H1 (cell line): ENCODE results near the gene GNB1L. TPM values are rescaled to one million over a fixed set of nuclear protein-coding genes. Genes with fewer than 3 reads are reported as not detected.

ENCODE experiments used
- CEBPB ChIP-seq: IDR thresholded peaks from 2 replicates; pipeline ENCODE4 v1.6.1; 2012; ENCODE audit warnings: low read depth, low read length
- TCF12 ChIP-seq: IDR thresholded peaks from 2 replicates; pipeline ENCODE4 v1.6.1; 2011; ENCODE audit warnings: low read depth, mild to moderate bottlenecking, low read length
- polyA plus RNA-seq, 7 experiments: library from polyadenylated mRNA; depleted of rRNA in 3 of 7; stranded (reverse) in 5 of 7; unstranded in 2 of 7; fragments of >200 nt in 5 of 7; fragments of 200-250 nt in 2 of 7; gene quantifications; 1 replicate in 5 of 7; 2 replicates in 1 of 7; 4 replicates in 1 of 7; pipeline versions ENCODE4 v1.2.1 to v1.2.3, GENCODE V29; 2011 to 2013; ENCODE audit warnings: missing spikeins in 2 of 7, mixed read lengths in 2 of 7
- total RNA-seq: library from RNA; stranded (reverse); fragmentation: NEBNext Ultra II Directional; extraction: Animal tissue kit (Norgen Biotek cat#: 25700); gene quantifications from 2 replicates; pipeline ENCODE4 v1.2.1, GENCODE V29; 2021
- TF ChIP-seq, protein P1 (sequence below): fragments of 300-600 bp; sonication (generic); IDR thresholded peaks from 2 replicates; pipeline ENCODE4 v1.7.1; 2012; ENCODE audit warnings: low read length, moderate library complexity, mild to moderate bottlenecking, inconsistent platforms; ENCODE audit not compliant: insufficient replicate concordance

Gene GNB1L
- total and polyA plus RNA-seq, 2 of the 8 experiments (the other 6 are each of a cell fraction or from before 2014, with no cell fraction given): 14.0 to 15.6 TPM

DNA sequence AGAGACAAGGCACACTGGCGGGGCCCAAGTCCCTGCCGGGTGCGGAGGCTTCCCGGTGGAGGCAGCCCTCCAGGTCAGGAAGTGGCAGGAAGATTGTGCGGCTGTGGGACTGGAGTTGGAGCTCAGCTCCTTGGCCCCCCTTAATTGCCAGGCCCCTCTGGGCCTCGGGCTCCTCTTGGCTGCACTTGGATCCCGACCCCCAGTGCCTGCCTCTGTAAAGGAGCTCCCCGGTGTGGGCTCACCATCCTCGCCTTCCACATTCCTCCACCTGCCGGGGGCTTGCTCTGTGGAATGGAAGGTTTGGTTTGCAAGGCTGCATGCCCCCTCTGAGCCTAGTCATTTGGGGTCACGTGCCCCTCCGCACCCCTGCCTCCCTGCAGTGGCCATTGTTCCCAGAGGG, 48.8 kb upstream of the GNB1L start (continued):
- TF ChIP-seq, protein P1, sequence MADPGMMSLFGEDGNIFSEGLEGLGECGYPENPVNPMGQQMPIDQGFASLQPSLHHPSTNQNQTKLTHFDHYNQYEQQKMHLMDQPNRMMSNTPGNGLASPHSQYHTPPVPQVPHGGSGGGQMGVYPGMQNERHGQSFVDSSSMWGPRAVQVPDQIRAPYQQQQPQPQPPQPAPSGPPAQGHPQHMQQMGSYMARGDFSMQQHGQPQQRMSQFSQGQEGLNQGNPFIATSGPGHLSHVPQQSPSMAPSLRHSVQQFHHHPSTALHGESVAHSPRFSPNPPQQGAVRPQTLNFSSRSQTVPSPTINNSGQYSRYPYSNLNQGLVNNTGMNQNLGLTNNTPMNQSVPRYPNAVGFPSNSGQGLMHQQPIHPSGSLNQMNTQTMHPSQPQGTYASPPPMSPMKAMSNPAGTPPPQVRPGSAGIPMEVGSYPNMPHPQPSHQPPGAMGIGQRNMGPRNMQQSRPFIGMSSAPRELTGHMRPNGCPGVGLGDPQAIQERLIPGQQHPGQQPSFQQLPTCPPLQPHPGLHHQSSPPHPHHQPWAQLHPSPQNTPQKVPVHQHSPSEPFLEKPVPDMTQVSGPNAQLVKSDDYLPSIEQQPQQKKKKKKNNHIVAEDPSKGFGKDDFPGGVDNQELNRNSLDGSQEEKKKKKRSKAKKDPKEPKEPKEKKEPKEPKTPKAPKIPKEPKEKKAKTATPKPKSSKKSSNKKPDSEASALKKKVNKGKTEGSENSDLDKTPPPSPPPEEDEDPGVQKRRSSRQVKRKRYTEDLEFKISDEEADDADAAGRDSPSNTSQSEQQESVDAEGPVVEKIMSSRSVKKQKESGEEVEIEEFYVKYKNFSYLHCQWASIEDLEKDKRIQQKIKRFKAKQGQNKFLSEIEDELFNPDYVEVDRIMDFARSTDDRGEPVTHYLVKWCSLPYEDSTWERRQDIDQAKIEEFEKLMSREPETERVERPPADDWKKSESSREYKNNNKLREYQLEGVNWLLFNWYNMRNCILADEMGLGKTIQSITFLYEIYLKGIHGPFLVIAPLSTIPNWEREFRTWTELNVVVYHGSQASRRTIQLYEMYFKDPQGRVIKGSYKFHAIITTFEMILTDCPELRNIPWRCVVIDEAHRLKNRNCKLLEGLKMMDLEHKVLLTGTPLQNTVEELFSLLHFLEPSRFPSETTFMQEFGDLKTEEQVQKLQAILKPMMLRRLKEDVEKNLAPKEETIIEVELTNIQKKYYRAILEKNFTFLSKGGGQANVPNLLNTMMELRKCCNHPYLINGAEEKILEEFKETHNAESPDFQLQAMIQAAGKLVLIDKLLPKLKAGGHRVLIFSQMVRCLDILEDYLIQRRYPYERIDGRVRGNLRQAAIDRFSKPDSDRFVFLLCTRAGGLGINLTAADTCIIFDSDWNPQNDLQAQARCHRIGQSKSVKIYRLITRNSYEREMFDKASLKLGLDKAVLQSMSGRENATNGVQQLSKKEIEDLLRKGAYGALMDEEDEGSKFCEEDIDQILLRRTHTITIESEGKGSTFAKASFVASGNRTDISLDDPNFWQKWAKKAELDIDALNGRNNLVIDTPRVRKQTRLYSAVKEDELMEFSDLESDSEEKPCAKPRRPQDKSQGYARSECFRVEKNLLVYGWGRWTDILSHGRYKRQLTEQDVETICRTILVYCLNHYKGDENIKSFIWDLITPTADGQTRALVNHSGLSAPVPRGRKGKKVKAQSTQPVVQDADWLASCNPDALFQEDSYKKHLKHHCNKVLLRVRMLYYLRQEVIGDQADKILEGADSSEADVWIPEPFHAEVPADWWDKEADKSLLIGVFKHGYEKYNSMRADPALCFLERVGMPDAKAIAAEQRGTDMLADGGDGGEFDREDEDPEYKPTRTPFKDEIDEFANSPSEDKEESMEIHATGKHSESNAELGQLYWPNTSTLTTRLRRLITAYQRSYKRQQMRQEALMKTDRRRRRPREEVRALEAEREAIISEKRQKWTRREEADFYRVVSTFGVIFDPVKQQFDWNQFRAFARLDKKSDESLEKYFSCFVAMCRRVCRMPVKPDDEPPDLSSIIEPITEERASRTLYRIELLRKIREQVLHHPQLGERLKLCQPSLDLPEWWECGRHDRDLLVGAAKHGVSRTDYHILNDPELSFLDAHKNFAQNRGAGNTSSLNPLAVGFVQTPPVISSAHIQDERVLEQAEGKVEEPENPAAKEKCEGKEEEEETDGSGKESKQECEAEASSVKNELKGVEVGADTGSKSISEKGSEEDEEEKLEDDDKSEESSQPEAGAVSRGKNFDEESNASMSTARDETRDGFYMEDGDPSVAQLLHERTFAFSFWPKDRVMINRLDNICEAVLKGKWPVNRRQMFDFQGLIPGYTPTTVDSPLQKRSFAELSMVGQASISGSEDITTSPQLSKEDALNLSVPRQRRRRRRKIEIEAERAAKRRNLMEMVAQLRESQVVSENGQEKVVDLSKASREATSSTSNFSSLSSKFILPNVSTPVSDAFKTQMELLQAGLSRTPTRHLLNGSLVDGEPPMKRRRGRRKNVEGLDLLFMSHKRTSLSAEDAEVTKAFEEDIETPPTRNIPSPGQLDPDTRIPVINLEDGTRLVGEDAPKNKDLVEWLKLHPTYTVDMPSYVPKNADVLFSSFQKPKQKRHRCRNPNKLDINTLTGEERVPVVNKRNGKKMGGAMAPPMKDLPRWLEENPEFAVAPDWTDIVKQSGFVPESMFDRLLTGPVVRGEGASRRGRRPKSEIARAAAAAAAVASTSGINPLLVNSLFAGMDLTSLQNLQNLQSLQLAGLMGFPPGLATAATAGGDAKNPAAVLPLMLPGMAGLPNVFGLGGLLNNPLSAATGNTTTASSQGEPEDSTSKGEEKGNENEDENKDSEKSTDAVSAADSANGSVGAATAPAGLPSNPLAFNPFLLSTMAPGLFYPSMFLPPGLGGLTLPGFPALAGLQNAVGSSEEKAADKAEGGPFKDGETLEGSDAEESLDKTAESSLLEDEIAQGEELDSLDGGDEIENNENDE: no peak
- TF ChIP-seq CEBPB (no peak), TCF12 (no peak)
